Measurements from ENCODE around the gene ANKMY2. TPM values are rescaled to one million over a fixed set of nuclear protein-coding genes. Genes with fewer than 3 reads are reported as not detected.

Gene ANKMY2
- total RNA-seq, 1 donor from 2014 or later, result 68.5 TPM

- H3F3A ChIP-seq (ENCODE audit: low read depth), result no peaks in the 10 kb centered on the region
- H3K4me3 ChIP-seq, result no peak overlapping the region
- no peak overlapping the region for H3K4me3 Mint-ChIP-seq
Measured at GRCh38 chr7:16581286-16581685, 64.3 kb downstream of the ANKMY2 start.

GRCh38 chr7:16579216-16579615, 66.3 kb downstream of the ANKMY2 start:
- Histone ChIP-seq H3K4me2 (no peak overlapping the region), H3K9me3 (ENCODE audit: low read depth) (no peaks in the 10 kb centered on the region), H3F3A (ENCODE audit: low read depth) (no peaks in the 10 kb centered on the region), H3K27me3 (no peaks in the 10 kb centered on the region), H3K4me3 (no peak overlapping the region), H3K4me1 (no peaks in the 10 kb centered on the region), H3K27ac (no peak overlapping the region), H2AFZ (replicated peaks) (peak overlapping the region; percentile 56), H3K79me2 (ENCODE audit: low read depth) (no peaks in the 10 kb centered on the region), H3K9ac (no peak overlapping the region), H4K20me1 (ENCODE audit: low read depth) (no peaks in the 10 kb centered on the region), H3K36me3 (no peaks in the 10 kb centered on the region)
- H3K27me3 Mint-ChIP-seq (ENCODE audit: insufficient read depth, low read depth), result no peaks in the 10 kb centered on the region
- TF ChIP-seq CTCF (IDR thresholded peaks at IDR 0.05) (no peak), EZH2phosphoT487 (IDR thresholded peaks at IDR 0.05) (no peak), EZH2 (IDR thresholded peaks at IDR 0.05) (no peak)
- no peaks in the 10 kb centered on the region for H3K9me3 Mint-ChIP-seq
- no peaks in the 10 kb centered on the region for H3K36me3 Mint-ChIP-seq
- H3K4me3 Mint-ChIP-seq, result no peak overlapping the region
- H3K4me1 Mint-ChIP-seq, result no peaks in the 10 kb centered on the region
- no peak for DNase-seq (ENCODE audit: low spot score)
- H3K27ac Mint-ChIP-seq, result no peak overlapping the region

More at GRCh38 chr7:16581286-16581685, 64.3 kb downstream of the ANKMY2 start:
- Histone ChIP-seq H4K20me1 (ENCODE audit: low read depth) (no peaks in the 10 kb centered on the region), H3K4me2 (no peak overlapping the region), H3K27ac (no peak overlapping the region), H2AFZ (replicated peaks) (no peak overlapping the region), H3K9ac (no peak overlapping the region), H3K79me2 (ENCODE audit: low read depth) (no peaks in the 10 kb centered on the region), H3K9me3 (ENCODE audit: low read depth) (no peaks in the 10 kb centered on the region), H3K36me3 (no peaks in the 10 kb centered on the region), H3K27me3 (no peaks in the 10 kb centered on the region), H3K4me1 (no peaks in the 10 kb centered on the region)
- TF ChIP-seq CTCF (IDR thresholded peaks at IDR 0.05) (no peak), EZH2 (IDR thresholded peaks at IDR 0.05) (no peak), EZH2phosphoT487 (IDR thresholded peaks at IDR 0.05) (no peak)
- no peak for DNase-seq (ENCODE audit: low spot score)
- H3K27ac Mint-ChIP-seq, result no peak overlapping the region
- no peaks in the 10 kb centered on the region for H3K4me1 Mint-ChIP-seq
- H3K9me3 Mint-ChIP-seq, result peaks cover 2% of the 10 kb centered on the region
- peaks cover 4% of the 10 kb centered on the region for H3K27me3 Mint-ChIP-seq (ENCODE audit: insufficient read depth, low read depth)
- peaks cover 5% of the 10 kb centered on the region for H3K36me3 Mint-ChIP-seq

DNA sequence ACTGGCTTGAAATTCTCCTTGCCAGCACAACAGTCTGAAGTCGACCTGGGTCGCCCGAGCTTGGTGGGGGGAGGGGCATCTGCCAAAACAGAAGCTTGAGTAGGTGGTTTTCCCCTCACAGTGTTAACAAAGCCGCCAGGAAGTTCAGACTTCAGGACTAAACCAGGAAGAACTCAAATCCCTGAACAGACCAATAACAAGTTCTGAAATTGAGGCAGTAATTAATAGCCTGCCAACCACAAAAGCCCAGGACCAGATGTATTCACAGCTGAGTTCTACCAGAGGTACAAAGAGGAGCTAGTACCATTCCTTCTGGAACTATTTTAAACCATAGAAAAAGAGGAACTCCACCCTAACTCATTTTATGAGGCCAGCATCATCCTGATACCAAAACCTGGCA, 73.6 kb downstream of the ANKMY2 start:
- no peak overlapping the region for H3K27ac ChIP-seq
- no peaks in the 10 kb centered on the region for H3K9me3 ChIP-seq (ENCODE audit: low read depth)
- Mint-ChIP-seq H3K27me3 (ENCODE audit: insufficient read depth, low read depth) (no peaks in the 10 kb centered on the region), H3K9me3 (peaks cover 5% of the 10 kb centered on the region), H3K36me3 (peaks cover 2% of the 10 kb centered on the region), H3K4me1 (no peaks in the 10 kb centered on the region), H3K4me3 (no peak overlapping the region), H3K27ac (no peak overlapping the region)
- H3F3A ChIP-seq (ENCODE audit: low read depth), result no peaks in the 10 kb centered on the region
- H4K20me1 ChIP-seq (ENCODE audit: low read depth), result no peaks in the 10 kb centered on the region
- no peak overlapping the region for H3K4me2 ChIP-seq
- H3K9ac ChIP-seq, result no peak overlapping the region
- H3K36me3 ChIP-seq, result no peaks in the 10 kb centered on the region
- H2AFZ ChIP-seq (replicated peaks), result peak overlapping the region; percentile 15
- no peaks in the 10 kb centered on the region for H3K27me3 ChIP-seq
- no peak overlapping the region for H3K4me3 ChIP-seq
- no peaks in the 10 kb centered on the region for H3K4me1 ChIP-seq
- DNase-seq (ENCODE audit: low spot score), result no peak
- no peaks in the 10 kb centered on the region for H3K79me2 ChIP-seq (ENCODE audit: low read depth)
- TF ChIP-seq EZH2 (IDR thresholded peaks at IDR 0.05), result no peak
- TF ChIP-seq EZH2phosphoT487 (IDR thresholded peaks at IDR 0.05), result no peak
- TF ChIP-seq CTCF (IDR thresholded peaks at IDR 0.05), result no peak
